SK-MEL-5 (cell line): ENCODE data around the gene LGR6. TPM values are rescaled to one million over a fixed set of nuclear protein-coding genes. Genes with fewer than 3 reads are reported as not detected.

ENCODE experiments used
- DNase-seq: peaks from one replicate; pipeline ENCODE4 v3.0.0-alpha.2; 2016; ENCODE audit warnings: low read depth, low spot score
- in situ Hi-C: cut with HindIII; loops from 2 replicates; pipeline ENCODE4 v1.10.0; 2016; ENCODE audit warnings: low sequenced_read_pairs, high pct_unique_total_duplicates, low pct_unique_long_range_greater_than_20kb
- total RNA-seq: library from RNA; depleted of rRNA; stranded (reverse); fragments of >200 nt; shearing (Covaris generic); gene quantifications from 2 replicates; pipeline ENCODE4 v1.2.3, GENCODE V29; 2014

The LGR6 gene
- total RNA-seq, 1 experiment from 2014 or later, result not detected

DNA sequence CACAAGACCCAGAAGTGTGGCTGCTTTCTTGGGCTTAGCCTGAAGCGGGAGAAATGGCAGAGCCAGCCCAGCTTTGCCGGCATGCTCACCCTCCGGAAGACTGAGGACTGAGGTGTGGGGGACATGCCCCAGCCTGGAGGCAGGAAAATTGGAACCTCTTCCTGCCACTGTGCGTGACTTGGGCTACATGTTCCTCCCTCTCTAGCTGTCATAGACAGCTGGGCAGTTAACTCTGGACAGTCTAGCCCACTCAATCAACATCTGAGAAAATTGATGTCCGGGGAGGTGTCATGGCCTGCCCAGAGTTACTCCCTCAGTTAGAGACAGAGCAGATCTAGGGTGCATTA, 88.4 kb downstream of the LGR6 start:
- in situ Hi-C loops, result no loop called here
- DNase-seq, result no peak

DNA sequence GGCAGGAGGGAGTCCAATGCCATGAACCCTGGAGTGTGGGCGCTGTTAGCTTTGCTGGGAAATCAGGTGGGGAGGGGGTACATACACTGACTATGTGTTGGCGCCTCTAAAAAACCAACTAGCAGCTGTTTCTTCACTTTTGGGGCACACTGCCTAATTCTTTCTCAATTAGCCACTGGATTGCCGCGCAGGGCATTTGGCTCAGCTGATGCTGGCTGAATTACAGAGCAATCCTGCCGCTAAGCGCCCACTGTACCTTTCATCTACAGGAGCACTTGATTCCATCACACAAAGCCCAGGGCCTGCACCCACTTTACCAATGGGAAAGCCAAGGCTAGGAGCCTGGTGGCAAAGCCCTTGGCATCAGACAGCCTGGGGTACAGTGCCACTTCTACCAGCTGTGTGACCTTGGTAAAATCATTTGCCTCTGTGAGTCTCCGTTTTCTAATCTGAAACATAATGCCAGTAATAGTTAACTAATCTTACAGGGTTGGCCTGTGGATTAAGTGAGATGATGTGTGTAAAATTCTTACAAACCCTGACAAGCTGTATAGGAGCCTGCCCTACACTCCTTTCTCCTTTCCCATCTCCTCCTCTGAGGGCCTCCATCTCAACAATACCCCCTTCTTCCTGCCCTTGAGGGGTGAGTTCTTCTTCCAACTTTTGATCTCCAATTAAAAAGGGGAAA, 89.1 kb downstream of the LGR6 start:
- in situ Hi-C loops, result no loop called here
- no peak for DNase-seq

DNA sequence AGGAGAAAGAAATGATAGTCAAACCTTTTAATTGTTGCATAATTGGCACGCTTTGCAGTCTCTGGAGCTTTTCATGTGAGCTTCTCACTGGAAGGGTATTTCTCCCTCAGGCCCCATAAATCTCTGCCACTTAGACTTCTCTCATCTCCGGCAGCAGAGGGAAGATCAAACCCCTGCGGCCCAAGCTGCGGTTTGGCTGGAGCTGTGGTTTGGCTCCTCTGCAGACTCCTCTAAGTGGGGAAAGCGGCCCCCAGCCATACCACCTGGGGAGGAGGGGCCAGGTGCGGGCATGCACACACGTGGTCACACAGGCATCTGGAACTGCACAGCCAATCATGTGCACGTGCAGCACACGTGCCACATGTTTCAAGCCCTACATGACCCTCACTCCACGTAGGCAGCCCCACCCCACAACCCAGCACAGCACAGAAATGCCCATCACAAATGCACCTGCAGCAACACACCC, 89.8 kb downstream of the LGR6 start:
- in situ Hi-C loops, result no loop called here

DNA sequence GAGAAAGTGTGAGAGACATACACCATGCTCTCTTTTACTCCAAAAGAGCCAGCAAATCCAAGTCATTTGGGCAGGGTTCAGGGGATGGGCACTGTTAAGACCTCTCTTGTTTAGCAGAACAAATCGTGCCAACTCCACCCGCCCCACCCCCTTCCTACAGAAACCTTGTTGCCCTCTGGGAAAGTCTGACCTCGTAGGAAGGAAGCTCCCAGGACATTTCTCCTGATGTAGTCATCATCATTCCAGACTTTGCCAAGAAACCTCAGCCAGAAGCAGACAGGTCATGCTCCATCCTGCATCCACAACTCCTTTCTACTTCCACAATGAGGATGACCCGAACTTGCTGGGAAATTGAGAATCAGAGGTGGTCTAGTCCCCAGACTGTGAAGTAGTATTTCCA, 90.4 kb downstream of the LGR6 start:
- in situ Hi-C loops, result no loop called here
- DNase-seq, result no peak

More for the DNA sequence above, 89.8 kb downstream of the LGR6 start:
- peak; percentile 55 for DNase-seq

DNA sequence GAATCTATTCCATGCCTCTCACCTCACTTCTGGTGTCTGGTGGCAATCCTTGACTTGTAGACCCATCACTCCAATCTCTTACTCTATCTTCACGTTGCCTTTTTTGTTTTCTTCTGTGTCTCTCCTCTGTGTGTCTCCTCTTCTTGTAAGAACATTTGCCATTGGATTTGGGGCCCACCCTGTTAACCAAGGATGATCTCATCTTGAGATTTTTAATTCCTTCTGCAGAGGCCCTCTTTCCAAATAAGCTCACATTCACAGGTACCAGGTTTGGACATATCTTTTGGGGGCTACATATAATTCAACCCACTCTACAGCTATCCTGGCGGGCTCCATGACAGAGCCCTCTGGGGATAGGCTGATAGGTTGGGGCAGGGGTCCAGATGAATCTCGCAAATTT, 92.3 kb downstream of the LGR6 start:
- DNase-seq, result no peak
- in situ Hi-C loops, result no loop called here

DNA sequence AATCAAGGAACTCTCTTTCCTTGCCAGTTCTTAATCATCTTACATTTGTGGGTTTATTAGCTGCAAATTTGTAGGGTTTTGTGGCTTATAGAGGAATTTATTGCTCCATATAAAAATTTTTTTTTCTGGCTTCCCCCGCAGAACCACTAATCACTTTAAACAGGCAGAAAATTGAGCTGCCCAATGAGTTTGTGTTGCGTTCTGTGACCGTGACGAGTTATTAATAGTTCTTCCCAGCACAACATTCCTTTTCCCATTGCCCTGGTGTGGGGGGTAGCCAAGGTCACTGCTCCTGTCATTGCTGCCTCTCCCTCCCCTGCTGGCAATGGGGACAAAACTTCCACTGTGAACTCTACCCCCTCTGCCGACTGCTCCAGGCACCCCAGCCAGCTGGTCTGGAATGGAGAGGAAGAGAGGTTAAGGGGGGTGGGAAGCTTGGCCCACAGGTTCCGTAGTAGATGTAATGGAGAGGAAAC, 93.1 kb downstream of the LGR6 start:
- DNase-seq, result no peak
- in situ Hi-C loops, result no loop called here

DNA sequence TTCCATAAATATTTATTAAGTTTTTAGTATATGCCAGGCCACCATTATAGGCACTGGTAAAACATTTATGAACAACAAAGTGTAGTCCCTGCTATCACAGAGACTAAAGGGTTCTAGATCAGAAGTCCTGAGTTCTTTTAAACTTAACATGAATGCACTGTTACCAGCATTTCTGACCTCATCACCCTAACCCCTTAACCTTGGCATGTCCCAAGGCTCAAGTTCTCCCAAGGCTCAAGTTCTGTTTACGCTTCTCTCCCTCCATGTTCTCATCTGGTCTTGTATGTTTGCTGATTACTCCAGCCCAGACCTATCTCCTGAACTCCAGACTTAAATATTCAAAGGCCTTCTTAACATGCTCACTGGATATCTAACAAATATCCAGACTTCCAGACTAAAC, 93.6 kb downstream of the LGR6 start:
- in situ Hi-C loops, result no loop called here
- DNase-seq, result no peak

DNA sequence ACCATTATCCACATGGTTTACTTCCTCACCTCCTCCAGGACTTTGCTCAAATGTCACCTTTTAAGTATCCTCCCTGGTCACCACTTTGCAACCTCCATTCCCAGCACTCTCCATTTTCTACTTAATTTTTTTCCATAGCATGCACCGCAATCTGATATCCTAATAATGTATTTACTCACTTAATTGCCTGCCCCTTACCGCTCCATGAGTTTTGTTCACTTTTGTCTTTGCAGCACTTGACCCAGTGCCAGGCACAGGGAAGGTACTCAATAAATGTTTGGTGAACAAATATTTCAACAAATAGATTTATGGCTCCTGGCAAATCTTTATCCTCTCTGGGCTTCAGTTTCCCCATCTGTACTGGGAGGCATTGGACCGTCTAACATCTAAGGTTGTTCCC, 94.6 kb downstream of the LGR6 start:
- in situ Hi-C loops, result no loop called here
- no peak for DNase-seq

DNA sequence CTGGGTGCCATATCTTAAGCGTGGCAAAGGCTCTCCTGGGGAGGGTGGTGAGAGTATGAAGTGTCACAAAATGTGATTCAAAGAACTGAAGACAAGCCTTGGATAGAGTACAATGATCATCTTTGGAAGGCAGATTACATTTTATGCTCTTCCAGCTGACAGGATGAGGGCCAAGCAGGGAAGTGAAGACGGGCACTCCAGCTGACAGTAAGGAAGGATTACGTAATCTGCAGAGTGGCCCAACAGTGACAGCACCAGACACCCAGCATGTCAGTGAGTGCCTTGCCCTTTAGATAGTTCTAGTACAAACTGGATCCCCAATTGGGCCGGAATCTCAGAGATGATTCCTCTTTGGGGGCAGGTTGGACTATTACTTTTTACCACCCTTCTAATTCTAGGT, 95.4 kb downstream of the LGR6 start:
- DNase-seq, result no peak
- in situ Hi-C loops, result no loop called here

DNA sequence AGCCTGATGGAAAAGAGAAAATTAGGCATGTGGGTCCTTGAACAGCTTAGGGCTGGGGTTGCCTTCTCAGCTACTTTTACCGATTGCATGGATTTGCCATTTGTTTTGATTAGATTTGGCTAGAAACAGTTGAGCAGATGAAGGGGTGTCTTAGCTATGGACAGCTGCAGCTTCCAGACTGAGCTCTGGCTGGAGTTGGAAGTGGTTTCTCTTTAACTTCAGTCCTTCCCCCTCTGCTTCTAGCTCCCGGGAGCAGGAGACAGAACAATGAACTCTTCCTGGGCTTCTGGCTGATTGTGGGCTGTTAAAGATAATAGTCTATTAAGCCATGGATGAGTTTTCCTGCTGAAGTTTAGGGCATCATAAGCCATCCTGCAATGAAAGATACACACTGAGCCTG, 97.4 kb downstream of the LGR6 start:
- DNase-seq, result no peak
- in situ Hi-C loops, result no loop called here

DNA sequence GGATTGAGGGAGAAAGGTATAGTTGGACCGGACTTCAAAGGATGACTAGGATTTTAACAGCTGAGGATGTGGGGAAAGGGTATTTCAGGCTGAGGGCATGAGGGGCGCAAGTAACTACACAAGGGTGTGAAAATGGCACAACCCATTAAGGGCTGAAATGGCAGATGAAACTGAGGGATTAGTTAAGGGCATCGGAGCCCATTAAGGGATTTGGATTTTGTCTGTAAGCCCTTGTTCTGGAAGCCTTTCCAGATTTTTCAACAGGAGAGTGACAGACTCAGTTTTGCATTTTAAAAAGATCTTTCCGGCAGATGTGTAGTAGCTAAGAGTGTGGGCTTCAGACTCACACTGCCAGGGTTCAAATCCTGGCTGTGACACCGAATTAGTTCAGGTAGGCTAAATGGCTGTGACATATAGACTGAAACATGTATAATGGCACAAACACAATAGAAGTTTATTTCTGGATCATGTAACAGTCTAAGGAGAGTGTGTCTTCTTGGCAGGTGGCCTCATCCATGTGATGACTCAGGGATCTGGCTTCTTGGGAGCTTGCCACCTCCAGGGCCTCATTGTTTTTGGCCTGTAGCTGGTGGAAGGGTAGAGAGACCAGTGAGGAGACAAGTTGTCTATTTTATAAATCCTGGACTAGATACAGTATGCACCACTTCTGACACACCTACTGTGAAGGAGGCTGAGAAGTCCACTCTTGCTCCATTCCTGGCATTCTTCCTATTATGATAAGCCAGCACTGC, 98.5 kb downstream of the LGR6 start:
- in situ Hi-C loops, result no loop called here
- no peak for DNase-seq

DNA sequence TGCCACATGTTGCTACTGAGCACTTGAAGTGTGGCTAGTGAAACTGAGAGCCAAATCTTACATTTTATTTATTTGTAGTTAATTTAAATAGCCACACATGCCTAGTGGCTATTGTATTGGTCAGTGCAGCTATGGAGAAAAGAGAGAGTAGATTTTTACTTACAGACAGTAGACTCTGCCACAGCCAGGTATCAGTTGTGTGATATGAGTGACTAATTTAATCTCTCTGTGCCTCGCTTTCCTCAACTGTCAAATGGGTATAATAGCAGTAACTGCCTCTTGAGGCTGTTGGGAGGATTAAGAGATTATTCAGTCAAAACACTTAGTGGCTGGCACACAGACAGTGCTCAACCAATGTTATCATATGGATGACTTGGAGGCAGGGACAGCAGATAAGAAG, 99.2 kb downstream of the LGR6 start:
- in situ Hi-C loops, result no loop called here
- DNase-seq, result no peak

DNA sequence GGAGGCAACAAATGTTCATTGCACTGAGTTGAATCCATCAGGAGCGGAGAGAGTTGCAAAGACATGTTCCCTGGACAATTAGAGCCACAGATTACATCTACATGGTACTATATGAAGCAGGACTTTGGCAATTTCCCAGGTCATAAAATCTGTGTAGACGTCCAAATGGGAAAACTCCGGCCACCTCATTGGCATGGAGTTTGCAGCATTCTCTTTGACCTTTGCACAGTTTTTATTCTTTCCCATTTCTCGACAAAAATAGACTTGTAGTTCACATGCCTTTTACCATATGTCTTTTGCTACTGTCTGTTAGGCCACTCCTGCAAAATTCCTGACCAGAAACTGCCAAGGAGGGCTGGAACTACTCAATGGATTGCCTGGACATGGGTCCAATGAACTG, 100.0 kb downstream of the LGR6 start:
- in situ Hi-C loops, result no loop called here
- DNase-seq, result no peak

DNA sequence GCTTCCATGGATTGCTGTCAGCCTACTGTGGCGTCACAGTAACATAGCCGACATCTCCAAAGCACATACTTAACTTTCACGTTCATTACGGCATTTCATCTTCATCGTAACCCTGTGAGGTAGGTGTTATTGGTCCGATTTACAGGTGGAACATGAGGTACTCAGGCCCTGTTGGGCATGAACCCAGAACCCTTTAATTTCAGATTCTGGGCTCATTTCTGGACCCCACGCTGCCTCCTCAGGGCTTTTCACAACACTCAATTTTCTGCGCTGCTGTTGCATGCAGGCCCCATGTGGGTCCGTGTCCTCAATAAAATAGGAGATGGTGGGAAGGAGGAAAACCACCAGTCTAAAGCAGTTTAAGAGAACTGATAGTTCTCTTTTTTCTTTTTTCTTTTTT, 108.6 kb downstream of the LGR6 start:
- in situ Hi-C loops, result loop anchor here (25.0 kb wide), 1 partner anchor 90 kb away; no protein-coding TSS in a partner anchor

DNA sequence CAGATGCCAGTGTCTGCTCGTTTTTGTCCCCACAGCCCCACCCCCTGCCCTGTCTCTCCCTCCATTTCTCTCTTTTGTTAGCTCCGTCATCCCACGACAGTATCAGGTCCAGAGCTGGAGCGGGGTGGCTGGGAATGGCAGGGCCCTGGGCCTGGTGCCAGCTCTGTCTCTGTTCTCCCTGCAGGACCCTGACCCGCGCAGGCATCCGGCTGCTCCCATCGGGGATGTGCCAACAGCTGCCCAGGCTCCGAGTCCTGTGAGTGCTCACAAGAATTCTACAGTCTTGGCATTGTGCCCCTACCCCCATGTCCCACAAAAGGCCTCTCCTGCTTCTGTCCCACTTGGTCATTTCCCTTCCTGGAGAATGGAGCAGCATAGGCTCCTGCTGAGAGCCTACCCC, 110.8 kb downstream of the LGR6 start:
- DNase-seq, result no peak
- in situ Hi-C loops, result loop anchor here (25.0 kb wide), 1 partner anchor 92 kb away; no protein-coding TSS in a partner anchor

More for the DNA sequence above, 108.6 kb downstream of the LGR6 start:
- DNase-seq, result no peak

DNA sequence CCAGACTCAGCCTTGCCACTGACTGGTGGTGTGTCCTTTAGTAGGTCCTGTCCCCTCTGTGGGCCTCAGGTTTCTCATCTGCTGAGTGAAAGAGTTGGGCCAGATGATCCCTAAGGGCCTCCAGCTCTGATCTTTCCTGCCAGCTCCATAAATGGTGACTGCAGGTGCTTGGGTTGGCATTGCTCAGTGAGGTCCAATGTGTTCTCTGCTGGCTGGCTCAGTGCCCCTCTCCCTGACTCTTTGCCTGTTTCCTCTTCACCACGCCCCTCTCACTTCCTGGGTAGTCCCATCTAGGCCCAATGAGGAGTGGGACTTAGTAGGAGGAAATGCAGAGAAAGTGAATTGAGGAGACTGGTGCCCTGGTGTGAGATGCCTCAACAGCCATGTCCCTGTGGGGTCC, 111.6 kb downstream of the LGR6 start:
- in situ Hi-C loops, result loop anchor here (25.0 kb wide), 1 partner anchor 93 kb away; no protein-coding TSS in a partner anchor
- DNase-seq, result no peak

DNA sequence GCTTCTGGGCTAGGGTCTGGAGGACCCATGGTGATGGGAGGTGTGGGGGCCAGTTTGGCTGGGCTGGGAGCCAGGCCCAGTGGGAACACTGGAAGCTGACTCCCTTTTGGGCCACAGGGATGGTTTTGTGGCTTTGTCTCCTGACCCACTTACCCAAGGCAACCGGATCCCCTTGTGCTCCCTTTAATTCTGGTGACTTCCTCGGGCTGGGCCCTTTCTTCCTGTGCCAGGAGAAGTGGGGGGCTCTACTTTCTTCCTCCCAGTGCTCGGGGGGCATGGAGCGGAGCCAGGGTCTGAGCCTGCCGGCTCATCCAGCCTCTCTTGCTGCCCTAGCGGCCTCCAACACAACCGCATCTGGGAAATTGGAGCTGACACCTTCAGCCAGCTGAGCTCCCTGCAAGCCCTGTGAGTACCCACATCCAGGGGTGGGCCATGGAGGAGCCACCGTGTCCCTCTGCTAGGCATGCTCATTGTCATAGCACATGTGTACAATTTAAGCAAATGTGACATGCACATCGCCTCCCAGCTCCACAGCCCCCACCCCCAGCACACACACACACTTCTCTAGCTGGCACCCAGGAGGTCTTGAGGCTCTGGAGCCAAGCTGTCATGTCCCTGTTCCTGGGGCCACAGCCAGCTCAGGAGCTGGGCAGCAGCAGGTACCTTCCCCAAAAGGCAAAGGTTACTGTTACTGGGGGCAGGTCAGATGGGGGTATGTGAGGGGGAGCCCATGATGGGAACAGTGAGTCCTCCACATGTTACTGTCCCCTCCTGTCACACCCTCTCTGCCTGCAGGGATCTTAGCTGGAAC, 113.1 kb downstream of the LGR6 start:
- in situ Hi-C loops, result loop anchor here (25.0 kb wide), 1 partner anchor 94 kb away; no protein-coding TSS in a partner anchor
- DNase-seq, result no peak

DNA sequence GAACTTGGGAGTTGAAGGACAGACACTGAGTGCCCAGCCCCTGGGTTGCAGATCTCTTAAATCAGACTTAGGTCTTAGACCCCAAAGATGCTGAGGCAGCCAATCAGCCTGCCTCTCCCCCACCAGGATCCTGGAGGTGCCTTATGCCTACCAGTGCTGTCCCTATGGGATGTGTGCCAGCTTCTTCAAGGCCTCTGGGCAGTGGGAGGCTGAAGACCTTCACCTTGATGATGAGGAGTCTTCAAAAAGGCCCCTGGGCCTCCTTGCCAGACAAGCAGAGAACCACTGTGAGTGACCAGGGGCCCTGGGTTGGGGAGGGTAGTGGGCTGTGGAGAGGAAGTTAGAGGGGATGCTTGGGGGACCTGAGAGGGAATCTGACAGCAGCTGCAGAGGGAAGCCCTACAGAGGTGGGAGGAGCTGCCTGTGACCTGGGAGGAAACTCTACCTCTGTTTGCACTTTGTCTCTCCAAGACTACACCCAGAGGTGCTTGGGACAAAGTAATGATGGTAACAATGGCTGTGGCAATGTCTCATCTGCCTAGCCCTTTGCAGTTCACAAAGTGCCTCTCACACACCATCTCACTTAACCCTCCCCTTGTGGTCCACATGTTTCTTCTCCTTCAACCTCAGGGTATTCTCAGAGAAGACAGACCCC, 116.6 kb downstream of the LGR6 start:
- in situ Hi-C loops, result loop anchor here (25.0 kb wide), 1 partner anchor 98 kb away; no protein-coding TSS in a partner anchor
- DNase-seq, result no peak
